Brain microvascular endothelial cell (primary cell): ENCODE measurements around the gene XRN2.

ENCODE experiments used
- DNase-seq: peaks from one replicate; pipeline ENCODE4 v3.0.0-alpha.2; 2020
- H3K27ac ChIP-seq: fragments of 250-450 bp; sonication (Bioruptor Pico); 2 replicates; pipeline ENCODE4 v1.5.1; 2020; ENCODE audit warnings: mild to moderate bottlenecking, moderate library complexity
- H3K27me3 ChIP-seq: fragments of 250-450 bp; sonication (Bioruptor Pico); replicated peaks from 2 replicates; pipeline ENCODE4 v1.5.1; 2020; ENCODE audit warnings: mild to moderate bottlenecking
- H3K36me3 ChIP-seq: fragments of 250-450 bp; sonication (Bioruptor Pico); replicated peaks from 2 replicates; pipeline ENCODE4 v1.5.1; 2020; ENCODE audit warnings: mild to moderate bottlenecking
- H3K4me3 ChIP-seq: 2 replicates; pipeline ENCODE4 v1.5.1; 2011; ENCODE audit warnings: low read depth, mild to moderate bottlenecking, control low read depth, low read length, moderate library complexity
- CTCF ChIP-seq: IDR thresholded peaks from 2 replicates; pipeline ENCODE4 v1.5.1; 2011; ENCODE audit warnings: low read depth, mild to moderate bottlenecking, moderate library complexity, low read length, control low read depth, inconsistent platforms; ENCODE audit errors: missing control alignments
- in situ Hi-C: cut with HindIII; loops from 2 replicates; pipeline ENCODE4 v1.10.0; 2017; ENCODE audit warnings: low sequenced_read_pairs, low pct_ligation_motif_present

The XRN2 gene

GRCh38 chr20:21381619-21382018, 78.5 kb downstream of the XRN2 start:
- H3K4me3 ChIP-seq = no peak overlapping the region
- no peak overlapping the region for H3K27ac ChIP-seq
- TF ChIP-seq CTCF = no peak
- no peaks in the 10 kb centered on the region for H3K27me3 ChIP-seq
- peaks cover 5% of the 10 kb centered on the region for H3K36me3 ChIP-seq
- DNase-seq = no peak
- in situ Hi-C loops = no loop called here

GRCh38 chr20:21384308-21384892, 81.3 kb downstream of the XRN2 start:
- TF ChIP-seq CTCF = no peak
- Histone ChIP-seq H3K27me3 (no peaks in the 10 kb centered on the region), H3K4me3 (no peak overlapping the region), H3K27ac (no peak overlapping the region), H3K36me3 (peaks cover 9% of the 10 kb centered on the region)
- no peak for DNase-seq
- in situ Hi-C loops = no loop called here

- TF ChIP-seq CTCF = no peak
Observed at GRCh38 chr20:21386111-21386510, 83.0 kb downstream of the XRN2 start.

GRCh38 chr20:21387528-21387927, 84.4 kb downstream of the XRN2 start:
- Histone ChIP-seq H3K4me3 (no peak overlapping the region), H3K27me3 (peaks cover 15% of the 10 kb centered on the region), H3K27ac (no peak overlapping the region), H3K36me3 (peaks cover 10% of the 10 kb centered on the region)
- TF ChIP-seq CTCF = no peak
- in situ Hi-C loops = no loop called here
- DNase-seq = no peak

More at GRCh38 chr20:21386111-21386510, 83.0 kb downstream of the XRN2 start:
- no peak overlapping the region for H3K27ac ChIP-seq
- no peak overlapping the region for H3K4me3 ChIP-seq
- no peak for DNase-seq
- H3K27me3 ChIP-seq = peaks cover under 1% of the 10 kb centered on the region
- in situ Hi-C loops = no loop called here
- H3K36me3 ChIP-seq = peaks cover 10% of the 10 kb centered on the region

- no peak for DNase-seq
- Histone ChIP-seq H3K4me3 (no peak overlapping the region), H3K36me3 (peaks cover 8% of the 10 kb centered on the region), H3K27ac (no peak overlapping the region), H3K27me3 (peaks cover 25% of the 10 kb centered on the region)
- TF ChIP-seq CTCF = no peak
- in situ Hi-C loops = no loop called here
Observed at GRCh38 chr20:21388566-21388965, 85.4 kb downstream of the XRN2 start.

- Histone ChIP-seq H3K27ac (no peak overlapping the region), H3K27me3 (peaks cover 33% of the 10 kb centered on the region), H3K36me3 (peaks cover 6% of the 10 kb centered on the region), H3K4me3 (no peak overlapping the region)
- no peak for TF ChIP-seq CTCF
- in situ Hi-C loops = no loop called here
- DNase-seq = no peak
Observed at GRCh38 chr20:21389368-21389767, 86.2 kb downstream of the XRN2 start.
